GM18517 (cell line): Measurements from ENCODE around the gene HTD2.
"Not testable (repeated sequence)": the region's sequence is repeated elsewhere in the genome, so short reads cannot be mapped to it uniquely, and the experiment has no call there.

Source experiments
- ATAC-seq: cut with Tn5 transposase; IDR thresholded peaks from one replicate; pipeline ENCODE4 v1.9.1; 2021; ENCODE audit warnings: mild to moderate bottlenecking, moderate library complexity; ENCODE audit not compliant: unreplicated experiment

The HTD2 gene

DNA sequence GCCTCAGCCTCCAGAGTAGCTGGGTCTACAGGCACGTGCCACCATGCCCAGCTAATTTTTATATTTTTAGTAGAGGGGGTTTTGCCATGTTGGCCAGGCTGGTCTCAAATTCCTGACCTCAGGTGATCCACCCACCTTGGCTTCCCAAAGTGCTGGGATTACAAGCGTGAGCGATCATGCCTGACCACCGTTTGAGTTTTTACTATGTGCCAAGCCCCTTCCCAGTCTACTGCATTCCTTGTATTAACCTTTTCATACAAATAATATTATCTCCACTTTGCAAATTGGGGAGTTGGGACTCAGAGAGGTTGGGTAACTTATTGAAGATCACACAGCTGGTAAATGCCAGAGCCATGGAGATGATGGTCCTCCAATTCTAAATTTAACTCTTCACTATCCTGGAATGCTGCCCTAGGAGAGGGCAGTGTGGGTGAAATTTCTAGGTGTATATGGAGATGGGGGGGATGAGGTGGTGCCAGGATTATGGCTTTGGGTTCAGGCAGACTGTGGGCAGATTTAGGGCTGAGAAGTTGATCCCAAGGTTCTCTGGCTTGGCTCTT, 25.4 kb downstream of the HTD2 start:
- ATAC-seq = no peak

DNA sequence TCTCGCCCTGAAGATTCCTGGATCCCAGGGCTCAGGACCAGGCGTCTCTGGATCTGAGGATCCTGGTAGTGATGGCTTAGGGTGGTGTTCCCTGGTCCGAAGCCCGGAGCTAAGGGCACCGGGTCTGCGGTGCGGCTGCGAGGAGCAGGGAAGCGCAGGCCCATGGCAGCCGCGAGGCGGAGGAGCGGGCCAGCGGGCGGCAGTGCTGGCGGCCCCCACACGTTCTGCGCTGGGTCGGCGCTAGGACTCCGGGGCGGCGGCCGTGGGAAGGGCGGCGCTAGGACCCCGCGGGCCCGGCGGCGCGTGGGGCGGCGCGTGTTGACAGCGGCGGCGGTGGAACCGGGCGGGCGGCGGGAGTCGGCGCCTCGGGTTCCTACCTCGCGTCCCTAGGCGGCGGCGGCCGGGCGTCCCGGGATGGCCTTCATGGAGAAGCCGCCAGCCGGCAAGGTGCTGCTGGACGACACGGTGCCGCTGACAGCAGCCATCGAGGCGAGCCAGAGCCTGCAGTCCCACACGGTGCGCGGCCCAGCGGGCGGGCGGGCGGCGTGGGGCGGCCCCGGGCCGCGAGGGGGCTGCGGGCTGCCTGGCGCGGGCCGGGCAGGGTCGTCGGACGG, 26.4 kb downstream of the HTD2 start, which contains the start of gene PXK:
Gene PXK, plus strand, starts transcription at position 318 of the 614 bp plus-strand sequence. Its CDS starts 97 bp downstream, at position 415.
- ATAC-seq = peak; percentile 72

DNA sequence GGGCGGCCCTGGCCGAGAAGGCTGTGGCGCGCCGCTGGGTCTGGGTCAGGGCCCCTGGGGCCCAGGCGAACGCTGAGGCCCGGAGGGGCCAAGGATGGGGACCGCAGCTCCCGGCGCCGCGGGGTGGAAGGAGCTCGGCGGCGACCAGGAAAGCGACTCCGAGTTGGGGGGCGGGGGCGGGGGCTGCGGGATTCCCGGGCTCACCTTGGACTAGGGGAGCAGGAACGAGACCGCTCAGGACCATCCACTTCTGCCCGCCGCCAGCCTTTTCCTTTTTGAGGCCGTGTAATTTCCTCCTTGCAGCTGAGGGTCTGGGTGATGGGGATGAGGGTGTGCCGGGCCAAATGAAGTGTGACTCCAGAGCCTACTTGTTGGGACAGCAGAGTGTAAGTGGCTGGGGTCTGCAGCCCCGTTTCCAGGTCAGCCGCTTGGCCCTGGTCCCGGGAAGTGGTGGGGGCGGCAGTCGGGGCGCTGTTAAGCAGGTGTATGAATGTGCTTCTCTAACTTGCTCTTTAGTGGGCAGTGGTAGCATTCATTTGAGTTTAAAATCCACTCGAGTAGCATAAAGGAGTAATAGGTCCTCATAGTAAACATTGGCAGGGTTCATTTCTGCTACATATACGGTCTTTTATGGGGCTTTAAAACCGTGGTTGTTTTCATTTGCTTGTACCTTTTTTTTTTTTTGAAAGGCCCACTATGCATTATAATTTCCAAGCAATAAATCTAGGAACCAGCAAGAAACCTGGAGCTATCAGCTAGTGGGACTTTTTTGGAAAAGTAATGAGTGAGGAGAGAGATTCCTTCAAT, 27.1 kb downstream of the HTD2 start:
- ATAC-seq = no peak

DNA sequence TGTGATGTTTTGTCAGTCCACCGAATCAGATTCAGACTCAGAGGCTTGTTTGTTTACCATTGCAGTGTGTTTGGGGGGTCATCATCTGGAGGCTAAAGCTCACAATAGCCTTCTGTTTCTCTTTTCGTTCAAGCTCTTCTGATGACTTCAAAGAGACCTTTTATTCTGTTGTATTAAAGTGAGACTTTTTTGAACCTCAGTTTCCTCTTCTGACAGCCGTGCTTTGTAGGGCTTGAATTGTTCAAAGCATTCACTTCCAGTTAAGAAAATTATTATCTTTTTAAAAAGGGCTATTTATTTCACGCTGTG, 27.6 kb downstream of the HTD2 start:
- no peak for ATAC-seq

DNA sequence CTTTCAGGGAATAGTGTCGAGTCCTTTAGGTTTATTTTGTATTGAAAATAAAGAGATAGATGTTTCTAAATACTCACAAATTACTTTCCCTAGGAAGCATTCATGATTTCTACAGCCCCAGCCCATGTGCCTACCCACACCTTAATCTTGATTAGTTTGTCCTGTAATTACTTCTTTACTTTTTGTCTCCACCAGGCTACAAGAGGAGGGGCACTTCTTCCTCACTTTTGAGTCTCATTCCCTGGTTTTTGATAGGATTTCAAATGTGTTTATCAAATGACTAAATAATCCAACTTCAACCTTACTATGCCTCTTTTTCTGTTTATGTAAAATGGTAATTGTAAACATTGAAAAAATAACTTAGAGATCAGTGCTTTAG, 28.2 kb downstream of the HTD2 start:
- ATAC-seq = no peak

DNA sequence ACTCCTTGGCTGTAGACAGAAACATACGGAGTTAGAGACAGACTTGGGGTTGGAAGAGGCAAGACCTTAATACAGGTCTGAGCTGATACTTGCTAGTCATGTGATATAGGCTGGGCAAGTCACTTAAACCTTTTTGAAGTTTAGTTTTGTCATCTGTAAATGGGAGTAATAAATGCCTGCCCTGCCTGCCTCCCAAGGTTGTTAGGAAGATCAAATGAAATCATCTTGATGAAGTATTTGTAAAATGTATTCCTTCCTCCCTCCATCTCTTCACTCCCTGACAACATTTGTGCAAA, 29.3 kb downstream of the HTD2 start:
- no peak for ATAC-seq

DNA sequence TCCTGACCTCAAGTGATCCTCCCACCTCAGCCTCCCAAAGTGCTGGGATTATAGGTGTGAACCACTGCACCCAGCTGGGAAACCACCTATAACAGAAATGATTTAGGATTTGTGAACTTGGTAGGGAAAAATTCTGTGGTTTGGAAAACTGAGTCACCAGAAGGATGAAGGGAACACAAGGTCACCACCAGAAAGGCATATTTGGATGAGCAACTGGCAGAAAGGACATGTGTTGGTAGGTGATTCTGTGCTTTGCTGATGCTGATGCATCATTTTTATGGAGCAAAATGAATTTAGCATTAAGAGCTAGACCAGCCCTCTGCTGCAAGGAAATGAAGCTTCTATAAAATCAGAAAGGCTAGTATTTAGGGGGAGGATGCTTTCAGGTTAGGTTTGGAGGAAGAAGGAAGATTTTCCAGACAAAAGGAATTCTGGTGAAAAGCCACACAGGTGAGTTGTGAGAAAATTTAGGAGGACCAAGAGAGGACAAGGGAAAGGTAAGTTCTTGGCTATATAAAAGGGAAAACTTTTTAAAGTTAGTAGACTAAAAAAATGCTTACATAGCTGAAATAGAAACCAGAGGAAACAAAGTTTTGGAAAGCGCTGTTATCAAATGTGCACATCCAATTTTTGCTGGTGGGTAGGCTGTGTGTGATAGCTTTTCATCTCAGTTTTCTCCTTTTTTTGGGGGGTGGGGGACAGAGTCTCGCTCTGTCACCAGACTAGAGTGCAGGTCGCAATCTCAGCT, 30.0 kb downstream of the HTD2 start:
- no peak for ATAC-seq

DNA sequence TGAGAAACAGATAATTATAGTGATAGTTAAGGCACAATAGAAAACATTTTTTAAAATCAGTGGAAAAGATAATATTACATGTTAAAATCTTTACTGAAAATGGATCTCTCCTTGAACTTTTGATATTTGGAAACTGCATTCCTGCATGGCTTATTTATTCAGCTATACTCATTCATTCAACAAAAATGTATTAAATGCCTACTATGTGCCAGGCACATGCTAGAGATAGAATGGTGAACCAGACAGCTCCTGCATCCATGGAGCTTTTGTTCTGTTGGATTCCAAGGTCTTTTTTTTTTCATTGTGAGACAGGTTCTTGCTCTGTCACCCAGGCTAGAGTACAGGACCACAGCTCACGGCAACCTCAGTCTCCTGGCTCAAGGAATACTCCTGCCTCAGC, 30.9 kb downstream of the HTD2 start:
- ATAC-seq = no peak

DNA sequence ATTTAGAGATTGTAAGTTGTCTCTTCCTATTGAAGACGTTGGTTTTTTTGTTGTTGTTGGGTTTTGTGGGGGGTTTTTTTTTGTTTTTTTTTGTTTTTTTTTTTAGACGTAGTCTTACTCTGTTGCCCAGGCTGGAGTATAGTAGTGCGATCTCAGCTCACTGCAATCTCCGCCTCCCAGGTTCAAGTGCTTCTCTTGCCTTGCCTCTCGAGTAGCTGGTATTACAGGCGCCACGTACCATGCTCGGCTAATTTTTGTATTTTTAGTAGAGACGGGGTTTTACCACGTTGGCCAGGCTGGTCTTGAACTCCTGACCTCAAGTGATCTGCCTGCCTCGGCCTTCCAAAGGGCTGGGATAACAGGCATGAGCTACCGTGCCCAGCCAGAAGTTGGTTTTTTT, 32.8 kb downstream of the HTD2 start:
- not testable (repeated sequence) for ATAC-seq

DNA sequence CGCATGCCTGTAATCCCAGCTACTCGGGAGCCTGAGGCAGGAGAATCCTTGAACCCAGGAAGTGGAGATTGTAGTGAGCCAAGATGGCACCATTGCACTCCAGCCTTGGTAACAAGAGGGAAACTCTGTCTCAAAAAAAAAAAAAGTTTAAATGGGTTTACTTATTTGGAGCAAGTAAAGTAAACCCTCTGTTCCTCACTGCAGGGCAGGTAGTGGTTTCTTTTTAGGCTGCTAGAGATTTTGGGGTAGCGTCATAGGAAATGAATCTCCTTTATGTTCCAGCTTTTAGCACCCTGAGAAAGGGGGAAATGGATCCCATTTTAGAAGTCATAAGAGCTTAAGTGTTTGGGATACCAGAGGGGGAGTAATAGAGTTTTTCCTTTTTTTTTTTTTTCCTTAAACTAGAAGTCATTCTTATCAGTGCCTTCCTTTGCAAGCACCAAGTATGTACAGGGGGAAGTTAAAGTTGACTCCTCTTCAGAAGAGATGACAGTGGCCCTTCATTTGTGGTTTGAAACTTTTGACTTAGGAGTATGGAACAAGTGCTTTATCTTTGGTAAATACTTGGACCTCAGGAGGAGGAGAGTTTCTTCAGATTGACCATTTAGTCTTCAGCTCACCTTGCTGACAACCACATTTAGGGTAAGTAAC, 34.4 kb downstream of the HTD2 start:
- ATAC-seq = no peak

DNA sequence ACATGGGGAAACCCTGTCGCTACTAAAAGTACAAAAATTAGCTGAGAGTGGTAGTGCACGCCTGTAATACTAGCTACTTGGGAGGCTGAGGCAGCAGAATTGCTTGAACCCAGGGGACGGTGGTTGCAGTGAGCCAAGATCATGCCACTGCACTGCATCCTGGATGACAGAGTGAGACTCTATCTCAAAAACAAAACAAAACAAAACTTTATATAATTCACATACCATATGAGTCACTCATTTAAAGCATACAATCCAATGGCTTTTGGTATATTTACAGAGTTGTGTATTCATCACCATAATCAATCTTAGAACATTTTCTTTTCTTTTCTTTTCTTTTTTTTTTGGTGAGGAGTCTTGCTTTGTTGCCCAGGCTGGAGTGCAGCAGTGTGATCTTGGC, 35.1 kb downstream of the HTD2 start:
- ATAC-seq = no peak

DNA sequence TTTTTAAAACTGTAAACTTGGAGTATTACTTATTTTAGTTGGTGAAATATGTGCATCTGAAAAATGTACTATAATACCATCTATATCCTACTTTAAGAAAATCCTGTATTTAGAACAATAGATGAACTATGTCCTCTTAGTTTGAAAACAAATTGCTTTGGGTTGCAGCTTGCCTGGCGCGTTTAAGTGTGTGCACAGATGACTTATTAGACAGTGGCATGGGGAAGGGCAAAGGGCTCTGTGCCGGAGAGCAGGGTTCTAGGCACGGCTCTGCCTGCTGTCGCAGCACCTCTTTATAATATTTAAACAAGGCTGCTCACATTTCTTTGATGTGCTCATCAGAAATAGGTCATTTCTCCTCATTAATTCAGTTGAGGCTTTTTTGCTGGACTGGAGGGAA, 36.4 kb downstream of the HTD2 start:
- no peak for ATAC-seq

DNA sequence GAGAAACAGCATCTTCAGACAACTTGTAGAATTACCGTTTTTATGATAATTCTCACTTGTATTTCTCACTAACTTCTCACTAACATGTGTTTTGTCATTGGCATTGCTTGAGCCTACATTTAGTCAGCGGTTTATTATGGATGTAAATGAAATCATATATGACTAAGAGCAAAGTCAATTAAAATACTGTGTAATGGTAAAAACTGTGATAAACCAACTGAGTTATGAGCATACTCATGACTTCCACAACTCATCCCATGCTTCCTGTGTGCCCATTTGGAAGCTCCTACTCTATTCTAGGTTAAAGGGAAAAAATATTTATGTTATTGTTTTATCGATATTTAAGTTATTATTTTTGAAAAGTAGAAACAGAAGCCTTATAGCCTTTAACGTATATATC, 39.1 kb downstream of the HTD2 start:
- ATAC-seq = no peak

DNA sequence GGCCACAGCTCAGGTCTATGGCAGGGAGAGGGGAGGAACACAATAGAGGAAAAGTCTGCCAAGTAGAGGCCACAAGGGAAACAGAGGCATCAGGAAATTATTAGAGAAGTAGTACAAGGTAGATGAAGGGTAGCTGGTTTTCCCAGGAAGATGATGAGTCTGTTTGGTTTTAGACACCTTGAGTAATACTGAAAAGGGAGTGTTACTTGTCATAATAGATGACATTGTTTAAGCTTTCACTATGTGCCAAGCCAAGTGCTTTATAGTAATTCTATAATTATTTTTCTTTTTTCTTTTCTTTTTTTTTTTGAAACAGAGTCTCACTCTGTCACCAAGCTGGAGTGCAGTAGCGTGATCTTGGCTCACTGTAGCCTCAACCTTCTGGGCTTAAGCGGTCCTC, 40.0 kb downstream of the HTD2 start:
- ATAC-seq = no peak

DNA sequence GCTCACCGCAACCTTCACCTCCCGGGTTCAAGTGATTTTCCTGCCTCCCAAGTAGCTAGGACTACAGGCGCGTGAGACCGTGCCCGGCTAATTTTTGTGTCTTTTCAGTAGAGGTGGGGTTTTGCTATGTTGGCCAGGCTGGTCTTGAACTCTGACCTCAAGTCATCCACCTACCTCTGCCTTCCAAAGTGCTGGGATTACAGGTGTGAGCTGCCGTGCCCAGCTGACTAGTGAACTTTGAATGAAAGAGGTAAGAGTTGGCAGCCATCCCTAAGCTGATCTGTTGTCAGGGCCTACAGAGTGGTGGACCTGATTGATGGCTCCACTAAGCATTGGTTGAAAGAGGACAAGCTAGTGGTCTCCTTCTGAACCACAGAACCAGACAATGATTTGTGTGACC, 41.7 kb downstream of the HTD2 start:
- no peak for ATAC-seq

DNA sequence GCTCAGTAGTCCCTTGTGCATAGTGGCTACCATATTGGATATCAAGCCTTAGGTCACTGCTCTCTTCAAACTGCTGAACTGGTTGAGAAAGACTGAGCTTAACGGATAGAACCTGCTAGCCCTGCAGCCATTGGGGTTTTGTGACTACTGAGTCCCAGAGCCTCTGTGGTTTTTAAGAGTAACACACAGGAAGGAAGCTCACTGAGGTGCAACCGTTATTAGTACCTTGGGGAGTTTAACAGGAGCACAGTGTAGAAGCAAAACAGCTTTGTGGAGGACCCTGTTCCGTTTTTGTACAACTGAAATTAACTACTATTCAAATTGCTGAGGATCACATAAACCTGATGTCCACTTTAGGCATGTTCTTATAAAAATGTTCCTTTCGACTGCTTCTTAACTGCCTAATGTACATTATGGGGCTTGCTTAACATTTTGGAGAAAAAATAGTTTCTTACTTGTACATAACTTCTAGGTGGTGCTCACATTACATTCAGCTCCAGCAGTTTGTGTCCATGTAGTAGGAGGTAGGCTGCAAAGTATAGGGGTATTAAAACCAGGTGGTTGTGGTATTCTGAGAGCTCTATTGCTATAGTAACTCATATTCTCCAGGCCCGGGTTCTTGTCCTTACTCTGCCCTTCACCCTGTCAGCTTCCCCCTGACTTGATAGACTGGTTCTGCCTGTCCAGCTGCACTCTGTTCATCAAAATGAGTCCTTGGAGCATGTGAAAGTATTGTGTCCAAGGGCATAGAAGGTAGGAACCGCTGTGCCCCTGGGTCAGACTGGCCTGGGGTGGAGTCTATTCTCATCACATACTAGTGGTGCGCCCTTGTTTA, 43.7 kb downstream of the HTD2 start:
- peak; percentile 81 for ATAC-seq

DNA sequence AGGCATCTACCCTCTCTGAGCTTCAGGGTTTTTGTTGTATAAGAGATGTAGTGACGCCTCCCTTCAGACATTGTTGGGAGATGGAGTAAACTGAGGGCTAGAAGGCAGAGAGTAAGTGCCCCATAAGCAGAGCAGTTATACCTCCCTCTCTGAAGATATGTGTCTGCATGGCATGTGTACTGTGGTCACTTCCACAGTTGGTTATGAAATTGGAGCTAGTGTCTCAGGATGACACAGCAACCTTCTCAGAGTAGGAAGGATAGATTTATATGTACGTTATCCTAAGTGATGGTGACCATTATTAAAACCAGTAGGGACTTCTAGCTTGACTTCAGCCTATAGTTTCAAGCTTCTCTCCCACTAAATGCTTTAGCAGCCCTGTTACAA, 44.3 kb downstream of the HTD2 start:
- no peak for ATAC-seq

DNA sequence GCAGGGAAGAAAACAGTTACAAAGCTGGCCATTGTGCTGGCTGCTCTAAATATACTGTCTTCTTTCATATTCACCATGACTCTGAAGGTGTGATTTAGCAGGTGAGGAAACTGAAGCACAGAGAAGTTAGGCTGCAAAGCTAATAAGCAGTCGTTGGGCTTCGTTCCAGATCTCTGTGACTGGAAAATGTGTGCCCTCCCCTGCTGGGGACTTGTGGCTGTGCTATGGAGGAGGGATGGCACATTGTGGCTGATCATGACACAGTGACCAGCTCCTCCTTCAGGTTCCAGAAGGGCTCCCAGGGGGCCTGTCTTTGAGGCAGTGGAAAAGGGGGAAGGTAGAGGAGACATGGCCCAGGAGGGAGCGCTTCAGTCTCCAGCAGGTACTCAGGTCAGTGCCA, 45.6 kb downstream of the HTD2 start:
- no peak for ATAC-seq

DNA sequence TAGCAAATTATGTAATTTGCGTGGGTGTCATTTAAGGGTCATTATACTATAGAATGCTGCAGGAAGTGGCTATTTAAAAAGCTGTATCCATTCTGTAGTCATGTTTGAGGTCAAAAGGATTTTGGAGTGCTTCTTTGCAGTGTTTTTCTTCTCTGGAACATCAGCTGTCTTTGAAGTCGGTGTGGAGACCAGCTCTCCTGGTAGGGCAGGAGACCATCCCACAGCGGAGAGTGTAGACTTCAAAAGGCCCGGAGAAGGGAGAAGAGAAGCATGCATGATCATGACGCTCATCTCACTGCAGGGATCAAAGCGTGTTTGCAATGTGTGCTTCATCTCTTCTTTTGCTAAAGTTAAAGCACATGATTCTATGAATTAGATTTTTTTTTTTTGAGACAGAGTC, 46.3 kb downstream of the HTD2 start:
- ATAC-seq = no peak

DNA sequence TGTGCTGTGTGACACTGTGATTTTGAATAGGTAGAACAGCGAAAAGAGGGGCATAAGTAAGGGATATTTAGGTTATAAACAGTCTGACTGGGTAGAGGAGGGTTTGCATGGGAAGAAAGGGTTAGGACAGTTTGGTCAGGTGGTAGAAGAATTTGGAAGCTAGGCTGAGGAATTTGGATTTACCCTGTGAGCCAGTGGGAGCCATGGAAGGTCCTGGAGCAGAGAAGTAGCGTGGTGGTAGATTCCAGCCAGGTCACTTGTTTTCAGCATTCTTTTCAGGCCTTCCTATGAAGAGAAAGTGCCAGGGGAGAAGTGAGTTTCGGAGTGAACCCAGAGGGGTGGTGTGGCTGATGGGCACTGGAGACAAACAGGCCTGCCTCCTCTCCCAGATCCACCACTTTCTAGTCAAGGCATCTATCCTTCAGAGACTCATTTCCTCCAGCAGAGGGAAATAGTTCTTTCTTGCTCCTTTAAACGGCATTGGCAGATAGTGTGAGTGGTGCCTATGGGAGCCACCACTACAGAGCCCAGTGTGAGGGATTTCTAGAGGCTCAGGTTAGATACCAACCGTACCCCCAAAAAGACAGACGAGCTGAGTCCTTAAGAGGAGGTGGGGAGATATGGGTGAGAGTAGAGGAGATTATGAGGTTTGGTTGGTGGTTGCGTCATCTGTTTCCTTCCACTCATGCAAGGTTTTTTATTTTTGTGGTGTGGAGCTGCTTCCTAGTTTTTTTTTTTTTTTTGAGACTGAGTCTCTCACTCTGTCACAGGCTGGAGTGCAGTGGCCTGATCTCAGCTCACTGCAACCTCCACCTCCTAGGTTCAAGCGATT, 47.6 kb downstream of the HTD2 start:
- no peak for ATAC-seq
